Body of pancreas (tissue), 4 donors: ENCODE measurements around the gene TP53TG5.

Experiments used
- CTCF ChIP-seq, 7 experiments: fragments of 450-650 bp in 4 of 7; fragments of 200-600 bp in 3 of 7; sonication (generic) in 3 of 7; IDR thresholded peaks; one replicate each; pipeline ENCODE4 v1.5.1; 2016 to 2019; ENCODE audit warnings: antibody characterized with exemption in 7 of 7
- POLR2A ChIP-seq, 3 donors: fragments of 450-650 bp; IDR thresholded peaks; one replicate each; pipeline ENCODE4 v1.6.1; 2016; ENCODE audit warnings: antibody characterized with exemption in 3 of 3, mild to moderate bottlenecking in 2 of 3

GRCh38 chr20:45412653-45413052, 34.5 kb upstream of the TP53TG5 start:
- no peak for TF ChIP-seq CTCF (IDR thresholded peaks at IDR 0.05)
- no peak for TF ChIP-seq POLR2A (IDR thresholded peaks at IDR 0.05)
